HG03196 (cell line): ENCODE data around the gene ASGR2.

ENCODE experiments used
- ATAC-seq: cut with Tn5 transposase; IDR thresholded peaks from one replicate; pipeline ENCODE4 v1.9.1; 2021; ENCODE audit not compliant: unreplicated experiment

Gene ASGR2

GRCh38 chr17:7064261-7064660, 50.4 kb downstream of the ASGR2 start:
- no peak for ATAC-seq

GRCh38 chr17:7063518-7064094, 51.0 kb downstream of the ASGR2 start:
- no peak for ATAC-seq

GRCh38 chr17:7060165-7060891, 54.3 kb downstream of the ASGR2 start:
- ATAC-seq, result no peak

- no peak for ATAC-seq
Measured at GRCh38 chr17:7058831-7059447, 55.7 kb downstream of the ASGR2 start.

GRCh38 chr17:7056386-7056785, 58.2 kb downstream of the ASGR2 start:
- ATAC-seq, result no peak
